WERI-Rb-1 (cell line): ENCODE results near the gene RSRP1.

Source experiments
- DNase-seq: peaks from one replicate; pipeline ENCODE4 v3.0.0-alpha.2; 2020
- H3K27ac ChIP-seq: fragments of 250-450 bp; sonication (Bioruptor Pico); 2 replicates; pipeline ENCODE4 v1.5.1; 2020; ENCODE audit warnings: mild to moderate bottlenecking, moderate library complexity
- H3K27me3 ChIP-seq: fragments of 250-450 bp; sonication (Bioruptor Pico); 2 replicates; pipeline ENCODE4 v1.5.1; 2021; ENCODE audit warnings: mild to moderate bottlenecking, low read depth, moderate library complexity; ENCODE audit not compliant: insufficient read depth, severe bottlenecking
- H3K36me3 ChIP-seq: fragments of 250-450 bp; sonication (Bioruptor Pico); 2 replicates; pipeline ENCODE4 v1.5.1; 2020; ENCODE audit warnings: mild to moderate bottlenecking, moderate library complexity
- H3K4me3 ChIP-seq: 2 replicates; pipeline ENCODE4 v1.5.1; 2011; ENCODE audit warnings: low read depth, mild to moderate bottlenecking, control low read depth, low read length
- H3K9me3 ChIP-seq: fragments of 250-450 bp; sonication (Bioruptor Pico); 2 replicates; pipeline ENCODE4 v1.5.1; 2021; ENCODE audit warnings: mild to moderate bottlenecking, moderate library complexity; ENCODE audit not compliant: severe bottlenecking
- TF ChIP-seq, protein P1 (sequence below): IDR thresholded peaks from 2 replicates; pipeline ENCODE4 v1.5.1; 2011; ENCODE audit warnings: low read depth, mild to moderate bottlenecking, control low read depth, inconsistent platforms, low read length

RSRP1 gene

DNA sequence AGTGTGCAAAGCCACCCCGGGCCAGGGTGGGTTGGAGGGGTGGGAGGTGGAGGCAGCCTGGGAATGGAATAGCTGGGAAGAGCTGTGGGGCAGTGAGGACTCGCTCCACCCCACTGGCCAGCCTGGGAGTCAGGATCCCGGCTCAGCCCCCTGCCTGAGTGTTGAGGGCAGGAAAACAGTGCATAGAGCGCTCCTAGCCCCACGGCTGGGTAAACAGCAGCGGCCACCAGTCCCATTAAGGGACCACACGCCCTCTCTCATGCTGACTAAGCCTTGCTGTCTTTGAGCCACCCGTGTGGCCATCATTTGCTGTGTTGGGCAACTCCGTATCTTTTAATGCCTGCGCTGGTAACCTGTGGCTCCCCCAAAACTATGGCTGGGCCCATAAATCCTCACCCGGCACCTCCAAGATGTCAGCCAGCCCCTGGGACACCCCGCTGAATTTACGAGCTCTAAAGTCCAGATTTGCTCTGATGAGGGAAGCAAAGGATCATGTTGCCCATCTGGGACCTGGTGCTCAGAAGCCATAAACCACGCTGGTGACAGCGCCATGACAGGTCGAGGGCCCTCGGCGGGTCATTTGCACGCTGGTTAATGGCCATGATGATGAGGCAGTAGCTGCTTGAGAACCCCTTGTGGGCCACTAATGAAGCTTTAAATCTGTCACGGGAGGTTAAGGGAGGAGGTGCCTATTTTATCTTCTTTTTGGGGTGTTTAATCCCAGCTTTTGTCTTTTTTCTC is 49.8 kb downstream of the RSRP1 start:
- Histone ChIP-seq H3K27me3 (no peaks in the 10 kb centered on the region), H3K36me3 (no peaks in the 10 kb centered on the region), H3K9me3 (no peaks in the 10 kb centered on the region), H3K4me3 (no peak overlapping the region), H3K27ac (0 out of 2 replicates have a peak overlapping the region, but pooled peaks have one; percentile 17)
- TF ChIP-seq, protein P1, sequence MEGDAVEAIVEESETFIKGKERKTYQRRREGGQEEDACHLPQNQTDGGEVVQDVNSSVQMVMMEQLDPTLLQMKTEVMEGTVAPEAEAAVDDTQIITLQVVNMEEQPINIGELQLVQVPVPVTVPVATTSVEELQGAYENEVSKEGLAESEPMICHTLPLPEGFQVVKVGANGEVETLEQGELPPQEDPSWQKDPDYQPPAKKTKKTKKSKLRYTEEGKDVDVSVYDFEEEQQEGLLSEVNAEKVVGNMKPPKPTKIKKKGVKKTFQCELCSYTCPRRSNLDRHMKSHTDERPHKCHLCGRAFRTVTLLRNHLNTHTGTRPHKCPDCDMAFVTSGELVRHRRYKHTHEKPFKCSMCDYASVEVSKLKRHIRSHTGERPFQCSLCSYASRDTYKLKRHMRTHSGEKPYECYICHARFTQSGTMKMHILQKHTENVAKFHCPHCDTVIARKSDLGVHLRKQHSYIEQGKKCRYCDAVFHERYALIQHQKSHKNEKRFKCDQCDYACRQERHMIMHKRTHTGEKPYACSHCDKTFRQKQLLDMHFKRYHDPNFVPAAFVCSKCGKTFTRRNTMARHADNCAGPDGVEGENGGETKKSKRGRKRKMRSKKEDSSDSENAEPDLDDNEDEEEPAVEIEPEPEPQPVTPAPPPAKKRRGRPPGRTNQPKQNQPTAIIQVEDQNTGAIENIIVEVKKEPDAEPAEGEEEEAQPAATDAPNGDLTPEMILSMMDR = no peak
- DNase-seq = peak; percentile 38

- no peak overlapping the region for H3K27ac ChIP-seq
- H3K27me3 ChIP-seq = no peaks in the 10 kb centered on the region
- H3K36me3 ChIP-seq = no peaks in the 10 kb centered on the region
- no peak overlapping the region for H3K4me3 ChIP-seq
- H3K9me3 ChIP-seq = no peaks in the 10 kb centered on the region
- TF ChIP-seq, protein P1 = no peak
- DNase-seq = no peak
Measured at GRCh38 chr1:25196830-25197229, 50.4 kb downstream of the RSRP1 start.

DNA sequence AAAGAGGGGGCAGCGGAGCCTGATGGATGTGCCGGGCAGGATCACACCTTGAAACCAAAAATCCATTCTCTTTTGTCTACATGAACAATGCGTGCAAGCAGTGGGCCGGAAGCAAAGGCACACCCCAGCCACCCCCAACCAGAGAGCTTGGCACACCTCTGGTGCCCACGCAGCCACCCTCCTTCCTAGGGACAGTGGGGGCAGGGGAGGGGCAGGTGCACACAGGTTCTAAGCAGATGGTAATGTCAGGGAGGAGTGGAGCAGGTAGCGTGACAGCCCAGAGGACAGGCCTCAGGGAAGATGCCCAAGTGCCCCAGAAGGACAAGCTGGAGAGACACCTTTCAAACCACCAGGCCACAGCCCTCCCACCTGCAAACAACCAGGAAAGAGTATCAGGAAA is 51.4 kb downstream of the RSRP1 start:
- H3K27ac ChIP-seq = no peak overlapping the region
- H3K36me3 ChIP-seq = no peaks in the 10 kb centered on the region
- TF ChIP-seq, protein P1 = no peak
- H3K27me3 ChIP-seq = no peaks in the 10 kb centered on the region
- DNase-seq = no peak
- no peaks in the 10 kb centered on the region for H3K9me3 ChIP-seq
- no peak overlapping the region for H3K4me3 ChIP-seq

- H3K36me3 ChIP-seq = no peaks in the 10 kb centered on the region
- no peak overlapping the region for H3K4me3 ChIP-seq
- TF ChIP-seq, protein P1 = no peak
- no peaks in the 10 kb centered on the region for H3K27me3 ChIP-seq
- no peak for DNase-seq
- no peak overlapping the region for H3K27ac ChIP-seq
- no peaks in the 10 kb centered on the region for H3K9me3 ChIP-seq
Measured at GRCh38 chr1:25194572-25195020, 52.7 kb downstream of the RSRP1 start.

DNA sequence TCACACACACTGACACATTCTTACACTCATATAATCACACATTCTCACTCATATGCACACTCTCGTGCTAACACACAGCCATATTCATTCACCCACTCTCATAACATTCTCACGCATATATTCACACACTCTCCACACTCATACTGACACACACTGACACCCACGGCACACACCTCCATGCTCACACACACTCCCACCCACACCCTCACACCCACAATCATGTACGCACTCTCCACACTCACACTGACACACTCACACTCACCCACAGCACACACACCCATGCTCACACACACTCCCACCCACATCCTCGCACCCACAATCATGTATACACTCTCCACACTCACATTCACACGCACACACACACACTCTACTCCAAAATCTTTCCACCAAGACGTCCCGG is 53.2 kb downstream of the RSRP1 start:
- Histone ChIP-seq H3K36me3 (no peaks in the 10 kb centered on the region), H3K27ac (no peak overlapping the region), H3K4me3 (no peak overlapping the region), H3K27me3 (no peaks in the 10 kb centered on the region), H3K9me3 (no peaks in the 10 kb centered on the region)
- no peak for DNase-seq
- TF ChIP-seq, protein P1 = no peak

DNA sequence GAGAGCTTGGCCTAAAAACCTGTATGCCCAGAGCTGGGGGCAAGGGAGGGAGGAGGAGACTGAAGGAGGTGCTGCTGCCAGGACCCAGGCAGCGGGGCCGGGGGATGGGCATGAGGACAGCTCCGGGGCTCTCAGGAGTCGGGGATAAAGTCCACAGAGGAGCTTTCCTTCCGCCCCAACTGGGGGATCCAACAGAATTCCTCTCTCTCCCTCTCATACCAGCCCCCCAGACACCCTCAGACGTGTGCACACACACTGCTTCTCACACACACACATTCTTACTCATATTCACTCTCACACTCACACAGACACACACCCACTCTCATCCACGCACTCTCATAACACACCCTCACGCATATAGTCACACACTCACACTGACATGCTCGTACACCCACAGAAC is 54.0 kb downstream of the RSRP1 start:
- H3K27me3 ChIP-seq = no peaks in the 10 kb centered on the region
- DNase-seq = no peak
- H3K4me3 ChIP-seq = no peak overlapping the region
- no peaks in the 10 kb centered on the region for H3K36me3 ChIP-seq
- H3K27ac ChIP-seq = no peak overlapping the region
- H3K9me3 ChIP-seq = no peaks in the 10 kb centered on the region
- TF ChIP-seq, protein P1 = no peak
